HepG2 (cell line): ENCODE measurements around the gene SAXO1. TPM values are rescaled to one million over a fixed set of nuclear protein-coding genes. Genes with fewer than 3 reads are reported as not detected.

Experiments
- HNF4A ChIP-seq: sonication (generic); formaldehyde crosslinking; IDR thresholded peaks from 2 replicates; pipeline ENCODE4 v1.4.0; 2020; ENCODE audit warnings: missing genetic modification reagents
- MIER2 ChIP-seq: IDR thresholded peaks from 2 replicates; pipeline ENCODE4 v1.6.1; 2016; ENCODE audit warnings: missing biosample characterization, missing genetic modification reagents
- PBX2 ChIP-seq: IDR thresholded peaks from 2 replicates; pipeline ENCODE4 v1.6.1; 2016; ENCODE audit warnings: control low read depth
- POLR2A ChIP-seq, 2 experiments: IDR thresholded peaks; 2 replicates each; pipeline ENCODE4 v1.6.1; 2011; ENCODE audit warnings: low read depth in 2 of 2, low read length in 2 of 2, mild to moderate bottlenecking in 1 of 2, moderate library complexity in 1 of 2; ENCODE audit not compliant: insufficient read depth in 1 of 2
- POLR2G ChIP-seq: fragments of 200-400 bp; formaldehyde crosslinking; IDR thresholded peaks from 2 replicates; pipeline ENCODE4 v1.6.1; 2018; ENCODE audit warnings: mild to moderate bottlenecking, low read depth, low read length, moderate library complexity
- SKI ChIP-seq: fragments of 450-650 bp; IDR thresholded peaks from one replicate; pipeline ENCODE4 v1.6.1; 2018; ENCODE audit warnings: mild to moderate bottlenecking; ENCODE audit not compliant: partially characterized antibody
- WIZ ChIP-seq: sonication (generic); formaldehyde crosslinking; IDR thresholded peaks from 2 replicates; pipeline ENCODE4 v1.5.1; 2020; ENCODE audit warnings: mild to moderate bottlenecking, missing genetic modification reagents
- ZFP41 ChIP-seq: sonication (generic); formaldehyde crosslinking; IDR thresholded peaks from 2 replicates; pipeline ENCODE4 v1.4.0; 2020; ENCODE audit warnings: mild to moderate bottlenecking, missing genetic modification reagents, borderline replicate concordance
- ZNF18 ChIP-seq: sonication (generic); formaldehyde crosslinking; IDR thresholded peaks from 2 replicates; pipeline ENCODE4 v1.8.0; 2022; ENCODE audit warnings: mild to moderate bottlenecking, missing genetic modification reagents; ENCODE audit not compliant: insufficient replicate concordance
- ZNF441 ChIP-seq: sonication (generic); formaldehyde crosslinking; IDR thresholded peaks from 2 replicates; pipeline ENCODE4 v1.7.0; 2021; ENCODE audit warnings: missing genetic modification reagents, borderline replicate concordance
- ZNF484 ChIP-seq: sonication (generic); formaldehyde crosslinking; IDR thresholded peaks from 2 replicates; pipeline ENCODE4 v1.5.1; 2020; ENCODE audit warnings: mild to moderate bottlenecking, low read depth, missing genetic modification reagents, borderline replicate concordance
- ZNF547 ChIP-seq: sonication (generic); formaldehyde crosslinking; IDR thresholded peaks from 2 replicates; pipeline ENCODE4 v1.5.1; 2020; ENCODE audit warnings: mild to moderate bottlenecking, missing genetic modification reagents
- ZNF552 ChIP-seq: sonication (generic); formaldehyde crosslinking; IDR thresholded peaks from 2 replicates; pipeline ENCODE4 v1.9.0; 2022; ENCODE audit warnings: missing genetic modification reagents, mild to moderate bottlenecking, borderline replicate concordance
- ZNF674 ChIP-seq: sonication (generic); formaldehyde crosslinking; IDR thresholded peaks from 2 replicates; pipeline ENCODE4 v1.5.0; 2020; ENCODE audit warnings: low read depth, mild to moderate bottlenecking, missing genetic modification reagents
- ZNF7 ChIP-seq: IDR thresholded peaks from 2 replicates; pipeline ENCODE4 v1.6.1; 2016; ENCODE audit warnings: missing biosample characterization, missing genetic modification reagents
- polyA plus RNA-seq, 8 experiments: library from polyadenylated mRNA; depleted of rRNA in 3 of 8; stranded (reverse) in 7 of 8; unstranded in 1 of 8; fragments of >200 nt; fragmentation: Illumina TruSeq in 4 of 8; extraction: Trizol in 4 of 8; gene quantifications; 2 replicates each; pipeline versions ENCODE4 v1.2.1 to v1.2.3, GENCODE V29; 2011 to 2016; ENCODE audit warnings: low read depth in 4 of 8, missing spikeins in 1 of 8, mixed read lengths in 1 of 8; ENCODE audit not compliant: insufficient read depth in 1 of 8
- total RNA-seq, 5 experiments: library from RNA; depleted of rRNA; stranded (reverse); fragments of >200 nt; fragmentation: Illumina TruSeq; extraction: Trizol; gene quantifications; 2 replicates each; pipeline ENCODE4 v1.2.3, GENCODE V29; 2016; ENCODE audit warnings: low read depth in 1 of 5
- TF ChIP-seq, protein P1 (sequence below): sonication (generic); formaldehyde crosslinking; IDR thresholded peaks from 2 replicates; pipeline ENCODE4 v1.4.0; 2020; ENCODE audit warnings: missing genetic modification reagents

SAXO1 gene
- total and polyA plus RNA-seq, 2 of the 13 experiments (the other 11 are each of a cell fraction or from before 2014, with no cell fraction given): not detected

GRCh38 chr9:19048966-19049916, 16.2 kb upstream of the SAXO1 start, which contains the start of gene RRAGA (continued):
- TF ChIP-seq PBX2 (CRISPR knock-in tag) (no peak), MIER2 (CRISPR knock-in tag) (peak; percentile 65), POLR2G (peak; percentile 95), ZFP41 (CRISPR knock-in tag) (peak; percentile 56; the same call in 1 of the 2 replicates), ZNF674 (no peak), ZNF552 (CRISPR knock-in tag) (no peak; the same call in 1 of the 2 replicates), ZNF18 (no peak), ZNF547 (peak; percentile 86), SKI (peak; percentile 61), POLR2A (IDR thresholded peaks at IDR 0.05; ENCODE audit: insufficient read depth in 1 of 2, low read depth in 2 of 2, low read length in 2 of 2) (peak; percentile 82 to 92), ZNF441 (peak; percentile 80), HNF4A (CRISPR knock-in tag) (peak; percentile 84), ZNF7 (no peak), WIZ (CRISPR knock-in tag) (peak; percentile 72; the same call in 1 of the 2 replicates), ZNF484 (CRISPR knock-in tag) (no peak)
- TF ChIP-seq, protein P1, sequence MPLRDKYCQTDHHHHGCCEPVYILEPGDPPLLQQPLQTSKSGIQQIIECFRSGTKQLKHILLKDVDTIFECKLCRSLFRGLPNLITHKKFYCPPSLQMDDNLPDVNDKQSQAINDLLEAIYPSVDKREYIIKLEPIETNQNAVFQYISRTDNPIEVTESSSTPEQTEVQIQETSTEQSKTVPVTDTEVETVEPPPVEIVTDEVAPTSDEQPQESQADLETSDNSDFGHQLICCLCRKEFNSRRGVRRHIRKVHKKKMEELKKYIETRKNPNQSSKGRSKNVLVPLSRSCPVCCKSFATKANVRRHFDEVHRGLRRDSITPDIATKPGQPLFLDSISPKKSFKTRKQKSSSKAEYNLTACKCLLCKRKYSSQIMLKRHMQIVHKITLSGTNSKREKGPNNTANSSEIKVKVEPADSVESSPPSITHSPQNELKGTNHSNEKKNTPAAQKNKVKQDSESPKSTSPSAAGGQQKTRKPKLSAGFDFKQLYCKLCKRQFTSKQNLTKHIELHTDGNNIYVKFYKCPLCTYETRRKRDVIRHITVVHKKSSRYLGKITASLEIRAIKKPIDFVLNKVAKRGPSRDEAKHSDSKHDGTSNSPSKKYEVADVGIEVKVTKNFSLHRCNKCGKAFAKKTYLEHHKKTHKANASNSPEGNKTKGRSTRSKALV: peak; percentile 53; the same call in 1 of the 2 replicates
